Sigmoid colon (tissue), 4 donors: ENCODE results near the gene TAF10.

Source experiments
- EP300 ChIP-seq, 4 donors: sonication (generic); formaldehyde crosslinking; IDR thresholded peaks; one replicate each; pipeline ENCODE4 v1.6.1; 2017; ENCODE audit warnings: antibody characterized with exemption in 4 of 4
- TF ChIP-seq, protein P1 (sequence below), 4 experiments: fragments of 450-650 bp in 3 of 4; fragments of 200-600 bp in 1 of 4; IDR thresholded peaks; one replicate each; pipeline ENCODE4 v1.5.1; 2016 to 2019; ENCODE audit warnings: antibody characterized with exemption in 4 of 4, mild to moderate bottlenecking in 3 of 4, moderate library complexity in 2 of 4

GRCh38 chr11:6584528-6584927 lies 27.5 kb downstream of the TAF10 start:
- no peak for TF ChIP-seq EP300 (IDR thresholded peaks at IDR 0.05)
- TF ChIP-seq, protein P1, sequence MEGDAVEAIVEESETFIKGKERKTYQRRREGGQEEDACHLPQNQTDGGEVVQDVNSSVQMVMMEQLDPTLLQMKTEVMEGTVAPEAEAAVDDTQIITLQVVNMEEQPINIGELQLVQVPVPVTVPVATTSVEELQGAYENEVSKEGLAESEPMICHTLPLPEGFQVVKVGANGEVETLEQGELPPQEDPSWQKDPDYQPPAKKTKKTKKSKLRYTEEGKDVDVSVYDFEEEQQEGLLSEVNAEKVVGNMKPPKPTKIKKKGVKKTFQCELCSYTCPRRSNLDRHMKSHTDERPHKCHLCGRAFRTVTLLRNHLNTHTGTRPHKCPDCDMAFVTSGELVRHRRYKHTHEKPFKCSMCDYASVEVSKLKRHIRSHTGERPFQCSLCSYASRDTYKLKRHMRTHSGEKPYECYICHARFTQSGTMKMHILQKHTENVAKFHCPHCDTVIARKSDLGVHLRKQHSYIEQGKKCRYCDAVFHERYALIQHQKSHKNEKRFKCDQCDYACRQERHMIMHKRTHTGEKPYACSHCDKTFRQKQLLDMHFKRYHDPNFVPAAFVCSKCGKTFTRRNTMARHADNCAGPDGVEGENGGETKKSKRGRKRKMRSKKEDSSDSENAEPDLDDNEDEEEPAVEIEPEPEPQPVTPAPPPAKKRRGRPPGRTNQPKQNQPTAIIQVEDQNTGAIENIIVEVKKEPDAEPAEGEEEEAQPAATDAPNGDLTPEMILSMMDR (IDR thresholded peaks at IDR 0.05): no peak
